ENCODE results near the gene TRAF3IP1.
"Not testable (repeated sequence)": the region's sequence is repeated elsewhere in the genome, so short reads cannot be mapped to it uniquely, and the experiment has no call there.

TRAF3IP1 gene, protein sequence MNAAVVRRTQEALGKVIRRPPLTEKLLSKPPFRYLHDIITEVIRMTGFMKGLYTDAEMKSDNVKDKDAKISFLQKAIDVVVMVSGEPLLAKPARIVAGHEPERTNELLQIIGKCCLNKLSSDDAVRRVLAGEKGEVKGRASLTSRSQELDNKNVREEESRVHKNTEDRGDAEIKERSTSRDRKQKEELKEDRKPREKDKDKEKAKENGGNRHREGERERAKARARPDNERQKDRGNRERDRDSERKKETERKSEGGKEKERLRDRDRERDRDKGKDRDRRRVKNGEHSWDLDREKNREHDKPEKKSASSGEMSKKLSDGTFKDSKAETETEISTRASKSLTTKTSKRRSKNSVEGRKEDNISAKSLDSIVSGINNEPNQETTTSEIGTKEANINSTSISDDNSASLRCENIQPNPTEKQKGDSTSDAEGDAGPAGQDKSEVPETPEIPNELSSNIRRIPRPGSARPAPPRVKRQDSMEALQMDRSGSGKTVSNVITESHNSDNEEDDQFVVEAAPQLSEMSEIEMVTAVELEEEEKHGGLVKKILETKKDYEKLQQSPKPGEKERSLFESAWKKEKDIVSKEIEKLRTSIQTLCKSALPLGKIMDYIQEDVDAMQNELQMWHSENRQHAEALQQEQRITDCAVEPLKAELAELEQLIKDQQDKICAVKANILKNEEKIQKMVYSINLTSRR

DNA sequence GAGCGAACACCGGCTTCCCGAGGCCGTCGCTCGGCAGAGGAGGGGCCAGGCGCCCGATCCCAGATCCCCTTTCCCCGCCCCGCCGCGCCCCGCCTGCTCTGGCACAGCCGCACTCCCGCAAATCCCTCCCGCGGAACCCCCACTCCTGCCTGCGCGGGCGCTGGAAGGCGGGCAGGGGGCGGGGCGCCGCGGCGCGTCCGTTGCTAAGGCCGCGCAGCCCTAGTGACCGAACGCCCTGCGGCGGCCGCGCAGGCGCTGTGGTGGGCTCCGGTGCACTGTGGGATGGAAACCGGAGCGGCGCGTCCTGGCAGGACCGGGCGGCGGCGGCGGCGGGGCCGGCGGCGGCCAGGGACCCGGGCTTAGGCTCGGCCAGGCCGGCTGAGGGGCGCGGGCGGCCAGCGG is at the start of gene TRAF3IP1:
Gene TRAF3IP1 (plus strand): TSS at position 273 of the 402 bp plus-strand sequence. CDS start 145 bp downstream, outside the sequence.
- peak; percentile 91 for DNase-seq

DNA sequence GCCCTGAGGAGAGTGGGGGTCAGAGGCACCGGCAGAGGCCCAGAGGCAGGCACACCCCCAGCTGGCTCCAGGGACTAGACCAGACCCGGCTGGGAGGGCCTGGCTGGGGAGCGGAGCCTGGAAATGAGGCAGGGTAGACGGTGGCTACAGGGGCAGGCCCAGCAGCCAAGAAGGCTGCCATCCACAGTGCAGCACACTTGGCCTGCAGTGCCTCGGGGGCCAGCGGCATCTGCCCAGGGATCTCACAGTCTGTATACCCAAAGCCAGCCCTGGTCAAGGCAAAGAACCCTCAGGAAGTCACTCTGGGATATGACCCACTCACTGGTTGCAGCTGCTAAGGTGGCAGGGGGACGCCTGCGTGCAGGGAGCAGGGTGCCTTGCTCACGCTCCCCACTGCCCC is 49.7 kb upstream of the TRAF3IP1 start:
- no peak for DNase-seq

GRCh38 chr2:238271061-238271554 is 49.2 kb upstream of the TRAF3IP1 start:
- DNase-seq: no peak

DNA sequence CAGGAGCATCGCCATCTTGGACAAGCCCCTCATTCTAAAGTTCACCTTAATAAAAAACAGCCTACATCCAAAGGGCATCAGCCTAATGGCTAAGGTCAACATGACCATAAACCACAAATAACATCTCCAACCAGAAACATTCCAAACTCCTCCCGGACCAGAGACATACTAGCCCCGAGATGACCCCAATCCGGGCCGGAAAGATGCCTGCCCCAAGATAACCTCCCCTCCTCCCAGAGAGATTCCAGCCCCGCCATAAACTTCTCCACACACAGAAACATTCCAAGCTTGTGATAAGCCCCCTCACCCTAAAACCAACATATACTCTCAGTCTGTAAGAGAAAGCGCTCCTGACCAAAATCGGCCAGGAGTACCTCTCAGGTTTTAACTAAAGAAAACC is 48.6 kb upstream of the TRAF3IP1 start:
- not testable (repeated sequence) for DNase-seq

GRCh38 chr2:238272156-238272555 is 48.2 kb upstream of the TRAF3IP1 start:
- no peak for DNase-seq

- DNase-seq: not testable (repeated sequence)
Measured at GRCh38 chr2:238273433-238273832, 46.9 kb upstream of the TRAF3IP1 start.

GRCh38 chr2:238274152-238274865 is 46.0 kb upstream of the TRAF3IP1 start:
- no peak for DNase-seq

DNA sequence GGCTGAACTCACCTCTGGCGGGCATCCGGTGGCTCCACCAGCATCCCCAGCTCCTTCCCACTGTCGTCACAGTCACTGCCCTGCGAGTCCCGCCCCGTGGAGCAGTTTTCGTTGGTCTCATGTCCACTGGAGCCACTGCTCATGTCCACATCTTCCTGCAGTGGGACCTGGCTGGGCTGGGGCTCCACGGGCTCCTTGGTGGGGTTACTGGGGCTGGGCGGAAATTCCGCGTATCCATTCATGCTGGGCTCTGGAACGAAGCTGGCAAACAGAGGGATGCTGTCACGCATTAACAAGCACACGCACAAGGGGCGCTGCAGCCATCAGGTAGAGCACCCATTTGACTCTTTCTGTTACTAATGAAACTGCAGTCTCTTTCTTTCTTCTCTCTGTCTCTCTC is 42.6 kb upstream of the TRAF3IP1 start:
- no peak for DNase-seq

- DNase-seq: no peak
Measured at GRCh38 chr2:238278626-238279323, 41.5 kb upstream of the TRAF3IP1 start.

DNA sequence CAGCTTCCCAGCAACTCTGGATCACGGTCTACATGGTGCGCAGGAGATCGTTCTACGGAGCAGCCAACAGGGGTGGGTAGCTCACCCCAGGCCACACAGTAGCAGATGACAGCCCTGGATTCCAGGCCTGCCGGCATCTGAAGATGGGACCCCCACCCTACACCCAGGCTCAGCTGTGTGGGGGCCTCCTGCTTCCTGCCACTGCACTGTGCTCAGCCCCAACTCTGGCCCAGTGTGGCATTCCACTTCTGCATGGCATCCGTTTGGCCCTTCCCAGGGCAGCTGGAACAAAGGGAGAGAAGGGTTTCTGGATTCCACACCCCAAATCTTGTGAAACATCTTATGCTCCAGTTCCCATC is 41.0 kb upstream of the TRAF3IP1 start:
- no peak for DNase-seq

GRCh38 chr2:238280083-238280825 is 40.1 kb upstream of the TRAF3IP1 start:
- no peak for DNase-seq

DNA sequence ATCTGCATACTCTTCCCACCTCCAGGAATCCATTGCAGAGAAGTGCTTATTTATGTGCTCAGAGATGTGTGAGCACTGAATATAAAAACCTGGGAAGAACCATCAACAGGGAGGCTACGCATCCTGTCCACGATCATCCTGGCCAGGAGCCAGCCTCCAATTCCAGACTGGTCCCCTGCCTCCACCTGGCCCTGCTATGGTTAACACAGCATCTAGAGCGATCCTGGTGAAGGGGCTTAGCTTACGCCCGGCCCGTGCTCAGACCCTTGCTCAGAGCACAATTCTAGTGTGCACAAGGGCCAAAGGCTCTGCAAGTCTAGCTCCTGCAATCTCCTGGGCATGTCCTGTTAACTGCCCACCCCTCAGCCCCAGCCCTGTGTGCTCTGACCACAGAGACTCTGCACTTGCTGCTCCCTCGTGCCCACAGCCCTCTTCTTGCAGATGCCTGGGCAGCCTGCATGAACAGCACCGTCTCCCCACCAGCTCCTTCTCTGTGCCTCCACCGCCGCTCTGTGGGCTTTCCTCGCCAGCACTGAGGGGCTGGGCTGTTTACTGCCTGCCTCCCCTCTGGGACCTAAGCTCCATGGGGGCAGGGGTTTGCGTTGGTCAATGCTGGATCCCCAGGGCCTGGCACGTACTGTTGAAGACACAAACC is 38.4 kb upstream of the TRAF3IP1 start:
- no peak for DNase-seq

- DNase-seq: no peak
Measured at GRCh38 chr2:238282861-238283738, 37.2 kb upstream of the TRAF3IP1 start.

DNA sequence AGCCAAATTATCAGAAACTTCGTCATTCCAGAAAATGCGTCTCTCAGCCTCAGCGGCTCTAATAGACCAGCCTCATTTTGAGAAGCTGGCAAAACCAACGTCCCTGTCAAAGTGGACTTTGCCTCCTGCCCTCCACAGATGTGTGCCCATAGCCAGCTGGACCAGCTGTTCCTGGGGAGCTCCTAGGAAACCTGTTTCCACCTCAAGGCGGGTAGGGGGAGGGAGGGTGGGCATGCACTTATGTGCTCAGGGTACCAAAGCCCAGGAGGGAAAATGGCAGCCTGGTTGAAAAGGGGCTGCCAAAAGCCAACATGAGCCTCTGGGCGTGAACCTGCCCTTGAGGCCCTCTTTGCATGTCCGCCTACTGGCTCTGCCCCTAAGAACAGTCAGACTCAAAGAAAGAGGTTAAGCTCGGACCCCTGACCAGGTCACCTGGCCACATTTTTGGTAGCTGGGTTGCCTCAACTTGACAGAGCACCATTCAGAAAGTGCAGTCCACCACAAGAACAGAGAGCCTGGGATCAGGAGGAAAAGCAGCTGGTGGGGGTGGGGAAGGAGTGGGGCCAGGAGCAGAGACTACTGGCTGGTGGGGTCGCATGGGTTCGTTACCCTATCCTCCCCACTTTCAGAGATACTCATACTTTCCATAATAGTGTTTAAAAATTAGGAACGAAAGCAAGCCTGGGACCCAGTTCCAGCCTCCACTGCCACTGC is 35.4 kb upstream of the TRAF3IP1 start:
- no peak for DNase-seq

DNA sequence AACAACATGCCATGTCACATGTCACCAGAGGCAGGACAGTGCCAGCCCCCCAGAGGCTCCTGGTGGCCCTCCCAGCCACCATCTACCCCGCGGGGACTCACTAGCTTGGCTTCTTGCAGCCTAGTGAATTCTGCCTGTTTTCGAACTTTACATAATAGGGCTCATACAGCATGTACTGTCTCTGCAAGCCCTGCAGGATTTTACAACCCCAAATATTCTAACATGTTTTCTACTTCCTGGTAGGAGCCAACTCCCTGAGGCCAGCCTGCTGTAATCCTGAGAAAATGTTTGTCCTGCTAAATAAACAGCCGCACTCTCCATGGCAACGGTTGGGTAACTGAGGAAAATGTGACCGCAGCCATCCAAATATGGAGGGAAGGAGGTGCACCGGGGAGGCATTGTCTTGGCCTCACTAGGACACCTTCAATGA is 34.6 kb upstream of the TRAF3IP1 start:
- DNase-seq: no peak

GRCh38 chr2:238286095-238286494 is 34.2 kb upstream of the TRAF3IP1 start:
- DNase-seq: no peak

- peak; percentile 50 for DNase-seq
Measured at GRCh38 chr2:238286551-238286950, 33.8 kb upstream of the TRAF3IP1 start.

DNA sequence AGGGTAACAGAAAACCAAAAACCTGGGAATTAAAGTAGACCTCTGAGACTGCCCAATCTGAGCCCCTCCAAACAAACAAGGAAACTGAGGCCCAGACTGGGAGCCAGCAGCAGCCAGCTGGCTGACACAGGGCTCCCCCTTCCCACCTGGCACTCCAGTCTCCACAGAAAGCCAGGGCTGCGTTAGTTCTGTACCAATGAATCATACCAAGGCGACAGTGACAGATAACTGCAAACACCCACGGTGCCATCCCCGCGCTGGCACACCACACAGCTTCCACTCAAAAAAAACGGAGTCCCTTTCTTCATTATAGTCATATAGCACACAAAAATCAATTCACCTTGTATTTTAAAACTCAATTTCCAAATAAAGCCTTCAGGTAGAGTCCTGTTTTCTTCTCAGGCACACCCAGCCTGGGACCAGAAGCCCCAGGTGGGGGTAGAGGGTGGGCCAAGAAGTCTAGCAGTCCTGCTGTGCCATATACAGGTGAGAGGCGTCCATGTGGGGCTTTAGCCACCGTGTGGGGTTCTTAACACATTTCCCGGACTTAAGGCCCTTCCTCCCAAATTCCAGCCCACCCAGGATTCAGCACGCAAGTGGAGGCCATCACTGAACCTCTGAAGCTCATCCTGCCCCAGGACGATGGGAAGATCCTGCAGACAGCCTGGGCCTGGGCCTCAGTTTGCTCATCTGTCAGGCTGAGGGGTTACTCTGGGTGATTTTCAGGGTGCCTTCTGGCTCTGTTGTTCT is 33.2 kb upstream of the TRAF3IP1 start:
- DNase-seq: no peak

Measured in hematopoietic multipotent progenitor cell treated with erythropoietin and hydrocortisone succinate and interleukin-3 and kit ligand, for 4 days (in vitro differentiated cells).